WTC11 (cell line): ENCODE results near the gene PLA1A. TPM values are rescaled to one million over a fixed set of nuclear protein-coding genes. Genes with fewer than 3 reads are reported as not detected.

Source experiments
- ATAC-seq: fragments of 200-7000 bp; cut with Tn5 transposase; 2 replicates; pipeline ENCODE4 v1.10.0; 2021; ENCODE audit warnings: mild to moderate bottlenecking, moderate library complexity
- CTCF ChIA-PET: fragments of 300-600 bp; sonication (Branson Sonifier 250); formaldehyde crosslinking; loops from one replicate; lab custom pipeline; 2021; ENCODE audit warnings: antibody characterized with exemption; lab: Charles Lee
- POLR2A ChIA-PET: fragments of 350-600 bp; sonication (Branson Sonifier 250); formaldehyde crosslinking; loops from one replicate; lab custom pipeline; 2021; ENCODE audit warnings: antibody characterized with exemption; lab: Charles Lee
- DNase-seq: peaks from one replicate; pipeline ENCODE4 v3.0.0; 2021; ENCODE audit warnings: low spot score
- H3K27ac Mint-ChIP-seq: 2 replicates; pipeline ENCODE4 v1.8.0; 2021; ENCODE audit warnings: mixed read lengths
- H3K27me3 Mint-ChIP-seq: 2 replicates; pipeline ENCODE4 v1.8.0; 2021; ENCODE audit warnings: low read depth, mild to moderate bottlenecking, moderate library complexity, mixed read lengths
- H3K36me3 Mint-ChIP-seq: 2 replicates; pipeline ENCODE4 v1.8.0; 2021; ENCODE audit warnings: mixed read lengths
- H3K4me1 Mint-ChIP-seq: 2 replicates; pipeline ENCODE4 v1.8.0; 2022; ENCODE audit warnings: mixed read lengths
- H3K4me3 Mint-ChIP-seq: 2 replicates; pipeline ENCODE4 v1.8.0; 2021; ENCODE audit warnings: mild to moderate bottlenecking, moderate library complexity, mixed read lengths
- H3K9me3 Mint-ChIP-seq: 2 replicates; pipeline ENCODE4 v1.8.0; 2021; ENCODE audit warnings: mixed read lengths
- ERG ChIP-seq: fragments of 250-450 bp; sonication (Bioruptor Pico); IDR thresholded peaks from 2 replicates; pipeline ENCODE4 v1.8.0; 2021; ENCODE audit warnings: mild to moderate bottlenecking
- ESRRA ChIP-seq: sonication (generic); formaldehyde crosslinking; IDR thresholded peaks from 2 replicates; pipeline ENCODE4 v1.8.1; 2022; ENCODE audit warnings: mild to moderate bottlenecking, missing genetic modification reagents, borderline replicate concordance
- GTF2I ChIP-seq: fragments of 250-450 bp; sonication (Bioruptor Pico); conservative IDR thresholded peaks from 2 replicates; pipeline ENCODE4 v1.4.0; 2021; ENCODE audit warnings: mild to moderate bottlenecking
- HMGA2 ChIP-seq: fragments of 250-450 bp; sonication (Bioruptor Pico); IDR thresholded peaks from 2 replicates; pipeline ENCODE4 v1.4.0; 2021; ENCODE audit warnings: mild to moderate bottlenecking, moderate library complexity
- NR3C1 ChIP-seq: sonication (generic); formaldehyde crosslinking; conservative IDR thresholded peaks from 2 replicates; pipeline ENCODE4 v1.8.1; 2023; ENCODE audit warnings: low read depth, mild to moderate bottlenecking, missing genetic modification reagents
- OVOL2 ChIP-seq: fragments of 250-450 bp; sonication (Bioruptor Pico); IDR thresholded peaks from 2 replicates; pipeline ENCODE4 v1.9.0; 2021; ENCODE audit warnings: mild to moderate bottlenecking, borderline replicate concordance
- SP1 ChIP-seq: sonication (generic); formaldehyde crosslinking; conservative IDR thresholded peaks from 2 replicates; pipeline ENCODE4 v1.8.1; 2022; ENCODE audit warnings: missing genetic modification reagents
- USF1 ChIP-seq: sonication (generic); formaldehyde crosslinking; IDR thresholded peaks from 2 replicates; pipeline ENCODE4 v1.8.0; 2022; ENCODE audit warnings: mild to moderate bottlenecking, missing genetic modification reagents
- ZNF263 ChIP-seq: sonication (generic); formaldehyde crosslinking; IDR thresholded peaks from 2 replicates; pipeline ENCODE4 v1.8.1; 2022; ENCODE audit warnings: low read depth, mild to moderate bottlenecking, moderate library complexity, missing genetic modification reagents
- ZNF423 ChIP-seq: fragments of 250-450 bp; sonication (Bioruptor Pico); IDR thresholded peaks from 2 replicates; pipeline ENCODE4 v2.1.2; 2022; ENCODE audit warnings: mild to moderate bottlenecking, moderate library complexity
- total RNA-seq: library from RNA; stranded (reverse); gene quantifications from 3 replicates; pipeline ENCODE4 v1.2.3, GENCODE V29; 2021
- TF ChIP-seq, protein P1 (sequence below): sonication (generic); formaldehyde crosslinking; IDR thresholded peaks from 2 replicates; pipeline ENCODE4 v1.8.0; 2023; ENCODE audit warnings: missing genetic modification reagents
- TF ChIP-seq, protein P2 (sequence below): fragments of 250-450 bp; sonication (Bioruptor Pico); conservative IDR thresholded peaks from 2 replicates; pipeline ENCODE4 v1.9.0; 2021; ENCODE audit warnings: mild to moderate bottlenecking
- TF ChIP-seq, protein P3 (sequence below): sonication (generic); formaldehyde crosslinking; IDR thresholded peaks from 2 replicates; pipeline ENCODE4 v1.8.0; 2023; ENCODE audit warnings: missing genetic modification reagents, mild to moderate bottlenecking, borderline replicate concordance
- TF ChIP-seq, protein P4 (sequence below): sonication (generic); formaldehyde crosslinking; IDR thresholded peaks from 2 replicates; pipeline ENCODE4 v1.8.1; 2022; ENCODE audit warnings: low read depth, missing genetic modification reagents, borderline replicate concordance
- TF ChIP-seq, protein P5 (sequence below): sonication (generic); formaldehyde crosslinking; IDR thresholded peaks from 2 replicates; pipeline ENCODE4 v1.8.1; 2022; ENCODE audit warnings: low read depth, mild to moderate bottlenecking, moderate library complexity, missing genetic modification reagents, borderline replicate concordance

PLA1A gene
- total RNA-seq, 1 experiment from 2014 or later = not detected

DNA sequence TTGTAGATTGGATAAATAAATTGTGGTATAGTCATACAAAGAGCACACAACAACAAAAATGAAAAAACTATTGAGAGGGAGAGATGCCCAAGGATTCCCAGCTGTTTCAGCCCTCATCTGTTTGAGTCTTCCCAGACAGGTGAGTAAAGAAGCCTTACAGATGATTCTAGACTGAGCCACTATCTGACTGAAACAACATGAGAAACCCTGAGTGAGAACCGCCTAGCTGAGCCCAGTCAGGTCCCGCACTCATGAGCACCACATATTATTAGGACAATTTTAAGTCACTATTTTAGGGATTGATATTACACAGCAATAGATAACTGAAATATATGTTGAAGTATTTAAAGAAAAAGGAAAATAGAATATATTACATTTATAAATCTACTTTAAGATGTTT lies 43.7 kb downstream of the PLA1A start:
- ATAC-seq (no peak), DNase-seq (no peak)
- Mint-ChIP-seq H3K4me3 (no peak overlapping the region), H3K4me1 (peaks cover under 1% of the 10 kb centered on the region; the same call in 1 of the 2 replicates), H3K27me3 (no peaks in the 10 kb centered on the region), H3K9me3 (0 out of 2 replicates have a peak, but pooled peaks cover 3% of the 10 kb centered on the region), H3K36me3 (no peaks in the 10 kb centered on the region), H3K27ac (no peak overlapping the region)
- CTCF ChIA-PET = no interaction called here
- TF ChIP-seq HMGA2 (CRISPR knock-in tag) (no peak), ESRRA (no peak), ERG (CRISPR knock-in tag) (no peak), GTF2I (CRISPR knock-in tag) (no peak), SP1 (CRISPR knock-in tag) (no peak), OVOL2 (CRISPR knock-in tag) (no peak)
- TF ChIP-seq, protein P1, sequence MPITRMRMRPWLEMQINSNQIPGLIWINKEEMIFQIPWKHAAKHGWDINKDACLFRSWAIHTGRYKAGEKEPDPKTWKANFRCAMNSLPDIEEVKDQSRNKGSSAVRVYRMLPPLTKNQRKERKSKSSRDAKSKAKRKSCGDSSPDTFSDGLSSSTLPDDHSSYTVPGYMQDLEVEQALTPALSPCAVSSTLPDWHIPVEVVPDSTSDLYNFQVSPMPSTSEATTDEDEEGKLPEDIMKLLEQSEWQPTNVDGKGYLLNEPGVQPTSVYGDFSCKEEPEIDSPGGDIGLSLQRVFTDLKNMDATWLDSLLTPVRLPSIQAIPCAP = no peak
- TF ChIP-seq, protein P2, sequence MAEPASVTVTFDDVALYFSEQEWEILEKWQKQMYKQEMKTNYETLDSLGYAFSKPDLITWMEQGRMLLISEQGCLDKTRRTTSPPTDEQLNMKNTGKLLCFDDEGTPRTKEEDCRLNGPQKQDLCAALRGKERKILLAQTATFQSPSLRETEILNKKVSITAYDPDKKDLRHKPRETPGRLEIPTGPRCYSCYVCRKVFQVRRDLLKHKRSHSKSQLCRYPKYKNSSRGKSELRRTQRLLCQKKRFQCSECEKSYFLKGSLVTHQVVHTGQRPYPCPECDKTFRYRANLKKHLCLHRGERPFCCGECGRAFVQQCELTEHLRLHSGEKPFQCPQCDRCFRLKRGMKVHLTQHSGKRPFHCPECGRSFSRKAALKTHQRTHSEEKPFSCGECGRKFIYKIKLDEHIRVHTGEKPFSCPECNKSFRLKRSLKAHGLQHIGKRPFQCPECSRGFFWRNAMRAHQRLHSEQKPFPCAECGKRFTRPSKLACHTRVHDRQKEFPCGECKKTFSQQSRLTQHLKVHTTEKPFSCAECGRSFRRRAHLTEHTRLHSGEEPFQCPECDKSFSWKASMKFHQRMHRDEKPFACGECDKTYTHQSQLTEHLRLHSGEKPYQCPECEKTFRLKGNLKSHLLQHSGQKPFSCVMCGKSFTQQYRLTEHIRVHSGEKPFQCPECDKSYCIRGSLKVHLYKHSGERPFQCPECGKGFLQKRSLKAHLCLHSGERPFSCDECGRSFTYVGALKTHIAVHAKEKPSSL (CRISPR knock-in tag) = no peak
- TF ChIP-seq, protein P3, sequence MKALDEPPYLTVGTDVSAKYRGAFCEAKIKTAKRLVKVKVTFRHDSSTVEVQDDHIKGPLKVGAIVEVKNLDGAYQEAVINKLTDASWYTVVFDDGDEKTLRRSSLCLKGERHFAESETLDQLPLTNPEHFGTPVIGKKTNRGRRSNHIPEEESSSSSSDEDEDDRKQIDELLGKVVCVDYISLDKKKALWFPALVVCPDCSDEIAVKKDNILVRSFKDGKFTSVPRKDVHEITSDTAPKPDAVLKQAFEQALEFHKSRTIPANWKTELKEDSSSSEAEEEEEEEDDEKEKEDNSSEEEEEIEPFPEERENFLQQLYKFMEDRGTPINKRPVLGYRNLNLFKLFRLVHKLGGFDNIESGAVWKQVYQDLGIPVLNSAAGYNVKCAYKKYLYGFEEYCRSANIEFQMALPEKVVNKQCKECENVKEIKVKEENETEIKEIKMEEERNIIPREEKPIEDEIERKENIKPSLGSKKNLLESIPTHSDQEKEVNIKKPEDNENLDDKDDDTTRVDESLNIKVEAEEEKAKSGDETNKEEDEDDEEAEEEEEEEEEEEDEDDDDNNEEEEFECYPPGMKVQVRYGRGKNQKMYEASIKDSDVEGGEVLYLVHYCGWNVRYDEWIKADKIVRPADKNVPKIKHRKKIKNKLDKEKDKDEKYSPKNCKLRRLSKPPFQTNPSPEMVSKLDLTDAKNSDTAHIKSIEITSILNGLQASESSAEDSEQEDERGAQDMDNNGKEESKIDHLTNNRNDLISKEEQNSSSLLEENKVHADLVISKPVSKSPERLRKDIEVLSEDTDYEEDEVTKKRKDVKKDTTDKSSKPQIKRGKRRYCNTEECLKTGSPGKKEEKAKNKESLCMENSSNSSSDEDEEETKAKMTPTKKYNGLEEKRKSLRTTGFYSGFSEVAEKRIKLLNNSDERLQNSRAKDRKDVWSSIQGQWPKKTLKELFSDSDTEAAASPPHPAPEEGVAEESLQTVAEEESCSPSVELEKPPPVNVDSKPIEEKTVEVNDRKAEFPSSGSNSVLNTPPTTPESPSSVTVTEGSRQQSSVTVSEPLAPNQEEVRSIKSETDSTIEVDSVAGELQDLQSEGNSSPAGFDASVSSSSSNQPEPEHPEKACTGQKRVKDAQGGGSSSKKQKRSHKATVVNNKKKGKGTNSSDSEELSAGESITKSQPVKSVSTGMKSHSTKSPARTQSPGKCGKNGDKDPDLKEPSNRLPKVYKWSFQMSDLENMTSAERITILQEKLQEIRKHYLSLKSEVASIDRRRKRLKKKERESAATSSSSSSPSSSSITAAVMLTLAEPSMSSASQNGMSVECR (CRISPR knock-in tag) = no peak
- POLR2A ChIA-PET = no interaction called here

DNA sequence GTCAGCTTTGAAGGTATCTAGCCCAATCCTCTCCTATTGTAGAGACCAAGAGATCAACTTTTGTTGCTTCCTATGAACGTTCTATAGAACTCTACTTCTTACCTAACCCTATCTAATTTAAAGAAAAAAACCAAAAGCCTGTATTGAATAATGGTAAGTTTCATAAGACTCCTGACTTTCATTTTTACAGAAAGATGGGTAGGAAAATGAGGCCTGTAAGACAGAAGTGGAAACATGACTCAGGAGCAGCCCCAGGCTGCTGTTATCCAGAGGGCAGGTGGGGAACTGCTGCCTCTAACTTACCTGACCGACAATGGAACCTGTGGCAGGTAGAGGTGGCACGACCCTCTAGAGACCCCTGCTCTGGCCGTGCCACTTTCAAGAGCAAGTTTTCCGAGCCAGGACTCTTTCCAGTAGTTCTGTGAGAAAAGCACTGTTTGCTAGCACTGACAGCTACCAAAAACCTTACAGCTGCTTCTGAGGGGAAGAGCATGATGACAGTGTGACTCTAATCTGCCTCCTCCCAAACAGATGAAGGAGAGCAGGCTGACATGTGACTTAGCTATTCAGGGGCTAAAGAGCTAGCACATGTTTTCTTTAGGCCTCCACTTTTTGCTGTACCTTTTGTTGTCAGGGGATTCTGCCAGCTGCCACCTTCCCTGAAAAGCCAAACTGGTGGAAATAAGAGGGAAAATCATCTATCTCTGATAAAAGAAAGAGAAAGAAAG lies 45.2 kb downstream of the PLA1A start:
- H3K27ac Mint-ChIP-seq = no peak overlapping the region
- TF ChIP-seq, protein P4, sequence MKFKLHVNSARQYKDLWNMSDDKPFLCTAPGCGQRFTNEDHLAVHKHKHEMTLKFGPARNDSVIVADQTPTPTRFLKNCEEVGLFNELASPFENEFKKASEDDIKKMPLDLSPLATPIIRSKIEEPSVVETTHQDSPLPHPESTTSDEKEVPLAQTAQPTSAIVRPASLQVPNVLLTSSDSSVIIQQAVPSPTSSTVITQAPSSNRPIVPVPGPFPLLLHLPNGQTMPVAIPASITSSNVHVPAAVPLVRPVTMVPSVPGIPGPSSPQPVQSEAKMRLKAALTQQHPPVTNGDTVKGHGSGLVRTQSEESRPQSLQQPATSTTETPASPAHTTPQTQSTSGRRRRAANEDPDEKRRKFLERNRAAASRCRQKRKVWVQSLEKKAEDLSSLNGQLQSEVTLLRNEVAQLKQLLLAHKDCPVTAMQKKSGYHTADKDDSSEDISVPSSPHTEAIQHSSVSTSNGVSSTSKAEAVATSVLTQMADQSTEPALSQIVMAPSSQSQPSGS (CRISPR knock-in tag) = no peak
- TF ChIP-seq, all 79 proteins: peak for 0
- POLR2A ChIA-PET = no interaction called here

DNA sequence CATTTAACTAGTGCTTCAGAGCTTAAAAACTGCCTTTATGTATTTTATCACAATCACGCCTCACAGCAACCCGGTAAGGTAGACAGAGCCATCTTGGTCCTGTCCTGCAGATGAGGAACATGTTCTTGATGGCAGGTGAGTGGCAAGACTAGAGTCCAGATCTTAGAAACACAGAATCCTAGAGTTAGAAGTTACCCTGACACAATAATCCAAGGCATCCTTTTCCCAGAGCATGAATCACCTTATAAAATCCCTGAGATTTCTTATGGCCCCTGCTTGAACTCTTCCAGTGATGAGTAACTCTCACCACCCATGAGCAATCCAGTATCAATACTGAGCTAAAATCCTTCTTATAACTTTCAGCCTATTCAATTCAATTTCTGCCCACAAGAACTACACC lies 45.8 kb downstream of the PLA1A start:
- Mint-ChIP-seq H3K27ac (no peak overlapping the region), H3K4me1 (peaks cover 17% of the 10 kb centered on the region), H3K9me3 (0 out of 2 replicates have a peak, but pooled peaks cover 3% of the 10 kb centered on the region), H3K4me3 (no peak overlapping the region), H3K27me3 (no peaks in the 10 kb centered on the region), H3K36me3 (no peaks in the 10 kb centered on the region)
- ATAC-seq (no peak), DNase-seq (no peak)
- ChIA-PET CTCF (interaction anchor here (1.5 kb wide), 1 partner anchor 43 kb away, joined by 5 read pairs; no protein-coding TSS in a partner anchor), POLR2A (no interaction called here)
- TF ChIP-seq HMGA2 (CRISPR knock-in tag) = no peak
- TF ChIP-seq ZNF263 (CRISPR knock-in tag) = no peak
- TF ChIP-seq ZNF423 (CRISPR knock-in tag) = no peak
- TF ChIP-seq USF1 (CRISPR knock-in tag) = no peak
- no peak for TF ChIP-seq SP1 (CRISPR knock-in tag)
- no peak for TF ChIP-seq NR3C1 (CRISPR knock-in tag)
- TF ChIP-seq, protein P5, sequence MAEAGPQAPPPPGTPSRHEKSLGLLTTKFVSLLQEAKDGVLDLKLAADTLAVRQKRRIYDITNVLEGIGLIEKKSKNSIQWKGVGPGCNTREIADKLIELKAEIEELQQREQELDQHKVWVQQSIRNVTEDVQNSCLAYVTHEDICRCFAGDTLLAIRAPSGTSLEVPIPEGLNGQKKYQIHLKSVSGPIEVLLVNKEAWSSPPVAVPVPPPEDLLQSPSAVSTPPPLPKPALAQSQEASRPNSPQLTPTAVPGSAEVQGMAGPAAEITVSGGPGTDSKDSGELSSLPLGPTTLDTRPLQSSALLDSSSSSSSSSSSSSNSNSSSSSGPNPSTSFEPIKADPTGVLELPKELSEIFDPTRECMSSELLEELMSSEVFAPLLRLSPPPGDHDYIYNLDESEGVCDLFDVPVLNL (CRISPR knock-in tag) = no peak

More for the DNA sequence above, 45.2 kb downstream of the PLA1A start:
- Mint-ChIP-seq H3K4me1 (peaks cover 14% of the 10 kb centered on the region), H3K9me3 (0 out of 2 replicates have a peak, but pooled peaks cover 3% of the 10 kb centered on the region), H3K36me3 (no peaks in the 10 kb centered on the region), H3K27me3 (no peaks in the 10 kb centered on the region), H3K4me3 (no peak overlapping the region)
- no peak for ATAC-seq
- no peak for DNase-seq
- CTCF ChIA-PET = interaction anchor here (1.5 kb wide), 1 partner anchor 42 kb away, joined by 5 read pairs; no protein-coding TSS in a partner anchor
